ENCODE data around the gene PLXDC2. TPM values are rescaled to one million over a fixed set of nuclear protein-coding genes. Genes with fewer than 3 reads are reported as not detected.

PLXDC2 gene
- total and polyA plus RNA-seq, 2 experiments from 2014 or later: 39.9 to 52.2 TPM

DNA sequence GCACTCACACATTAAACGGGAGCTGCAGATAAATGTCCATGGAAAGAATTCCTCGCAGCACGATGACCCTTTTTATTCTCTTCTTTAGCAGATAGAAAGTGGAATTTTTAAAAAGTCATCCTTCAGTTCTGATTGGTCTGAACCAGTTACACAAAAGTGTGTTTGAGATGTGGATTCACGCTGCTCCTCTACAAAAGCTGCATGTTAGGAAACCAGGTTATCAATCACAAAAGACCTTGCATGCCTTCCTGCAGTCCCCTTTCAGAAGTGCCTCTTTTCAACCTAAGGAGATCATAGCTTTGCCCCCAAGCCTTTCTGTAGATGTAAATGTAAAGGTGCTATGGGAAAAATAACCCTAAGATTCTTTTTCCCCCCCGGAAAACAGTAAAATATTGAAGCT, 299.7 kb downstream of the PLXDC2 start:
- TF ChIP-seq, protein P1, sequence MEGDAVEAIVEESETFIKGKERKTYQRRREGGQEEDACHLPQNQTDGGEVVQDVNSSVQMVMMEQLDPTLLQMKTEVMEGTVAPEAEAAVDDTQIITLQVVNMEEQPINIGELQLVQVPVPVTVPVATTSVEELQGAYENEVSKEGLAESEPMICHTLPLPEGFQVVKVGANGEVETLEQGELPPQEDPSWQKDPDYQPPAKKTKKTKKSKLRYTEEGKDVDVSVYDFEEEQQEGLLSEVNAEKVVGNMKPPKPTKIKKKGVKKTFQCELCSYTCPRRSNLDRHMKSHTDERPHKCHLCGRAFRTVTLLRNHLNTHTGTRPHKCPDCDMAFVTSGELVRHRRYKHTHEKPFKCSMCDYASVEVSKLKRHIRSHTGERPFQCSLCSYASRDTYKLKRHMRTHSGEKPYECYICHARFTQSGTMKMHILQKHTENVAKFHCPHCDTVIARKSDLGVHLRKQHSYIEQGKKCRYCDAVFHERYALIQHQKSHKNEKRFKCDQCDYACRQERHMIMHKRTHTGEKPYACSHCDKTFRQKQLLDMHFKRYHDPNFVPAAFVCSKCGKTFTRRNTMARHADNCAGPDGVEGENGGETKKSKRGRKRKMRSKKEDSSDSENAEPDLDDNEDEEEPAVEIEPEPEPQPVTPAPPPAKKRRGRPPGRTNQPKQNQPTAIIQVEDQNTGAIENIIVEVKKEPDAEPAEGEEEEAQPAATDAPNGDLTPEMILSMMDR (IDR thresholded peaks at IDR 0.05; ENCODE audit: poor library complexity): no peak
- no peak for TF ChIP-seq EZH2phosphoT487 (IDR thresholded peaks at IDR 0.05; ENCODE audit: low read depth, severe bottlenecking, unreplicated experiment)
- no peak for TF ChIP-seq EZH2 (IDR thresholded peaks at IDR 0.05; ENCODE audit: borderline replicate concordance)
- H3K4me2 ChIP-seq: no peak overlapping the region

DNA sequence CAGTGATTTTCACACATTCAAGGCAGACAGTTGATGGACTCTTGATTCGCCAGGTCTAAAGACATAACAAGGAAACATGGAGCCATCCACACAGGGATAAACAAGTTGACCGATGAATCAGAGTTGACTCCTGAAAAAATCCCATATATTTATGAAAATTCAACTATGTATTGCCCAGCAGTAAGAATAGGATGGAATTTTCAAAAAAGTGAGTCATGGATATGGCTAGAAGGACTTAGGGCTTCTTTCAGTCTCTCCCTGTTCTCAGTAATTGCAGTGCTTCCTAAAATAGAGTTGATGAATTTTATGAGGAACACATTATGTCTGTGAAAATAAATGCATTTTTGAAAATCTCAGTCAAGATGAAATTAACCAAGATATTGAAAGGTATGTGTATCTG, 301.2 kb downstream of the PLXDC2 start:
- H3K79me2 ChIP-seq: no peaks in the 10 kb centered on the region
- no peaks in the 10 kb centered on the region for H3K9me2 ChIP-seq (replicated peaks; ENCODE audit: insufficient read depth)
- no peak for DNase-seq (ENCODE audit: low spot score)
- H3K4me2 ChIP-seq: no peak overlapping the region
- no peaks in the 10 kb centered on the region for H3K27me3 ChIP-seq
- no peak overlapping the region for H3K27ac ChIP-seq
- no peak overlapping the region for H3K4me3 ChIP-seq
- H2AFZ ChIP-seq: no peak overlapping the region
- TF ChIP-seq, protein P1 (IDR thresholded peaks at IDR 0.05; ENCODE audit: poor library complexity): no peak
- no peak for TF ChIP-seq EZH2 (IDR thresholded peaks at IDR 0.05; ENCODE audit: borderline replicate concordance)
- no peak for TF ChIP-seq EZH2phosphoT487 (IDR thresholded peaks at IDR 0.05; ENCODE audit: low read depth, severe bottlenecking, unreplicated experiment)
- no peaks in the 10 kb centered on the region for H4K20me1 ChIP-seq (ENCODE audit: insufficient read depth, poor library complexity, severe bottlenecking)
- no peaks in the 10 kb centered on the region for H3K4me1 ChIP-seq (ENCODE audit: insufficient read depth)
- no peaks in the 10 kb centered on the region for H3K9me3 ChIP-seq (ENCODE audit: low read depth)
- no peaks in the 10 kb centered on the region for H3K36me3 ChIP-seq (replicated peaks; ENCODE audit: insufficient read depth, low read depth)
- 96% methylated on average over 2 of the region's 2 CpGs for WGBS (ENCODE audit: low lambda C conversion rate, missing lambda C conversion rate)

More for the DNA sequence above, 299.7 kb downstream of the PLXDC2 start:
- no peaks in the 10 kb centered on the region for H3K9me3 ChIP-seq (ENCODE audit: low read depth)
- no peaks in the 10 kb centered on the region for H3K36me3 ChIP-seq (replicated peaks; ENCODE audit: insufficient read depth, low read depth)
- no peak overlapping the region for H3K4me3 ChIP-seq
- H2AFZ ChIP-seq: no peak overlapping the region
- H4K20me1 ChIP-seq (ENCODE audit: insufficient read depth, poor library complexity, severe bottlenecking): no peaks in the 10 kb centered on the region
- no peaks in the 10 kb centered on the region for H3K27me3 ChIP-seq
- WGBS (ENCODE audit: low lambda C conversion rate, missing lambda C conversion rate): 66% methylated on average over 5 of the region's 5 CpGs
- no peaks in the 10 kb centered on the region for H3K9me2 ChIP-seq (replicated peaks; ENCODE audit: insufficient read depth)
- no peak overlapping the region for H3K27ac ChIP-seq
- H3K4me1 ChIP-seq (ENCODE audit: insufficient read depth): no peaks in the 10 kb centered on the region
- no peaks in the 10 kb centered on the region for H3K79me2 ChIP-seq
- DNase-seq (ENCODE audit: low spot score): no peak

DNA sequence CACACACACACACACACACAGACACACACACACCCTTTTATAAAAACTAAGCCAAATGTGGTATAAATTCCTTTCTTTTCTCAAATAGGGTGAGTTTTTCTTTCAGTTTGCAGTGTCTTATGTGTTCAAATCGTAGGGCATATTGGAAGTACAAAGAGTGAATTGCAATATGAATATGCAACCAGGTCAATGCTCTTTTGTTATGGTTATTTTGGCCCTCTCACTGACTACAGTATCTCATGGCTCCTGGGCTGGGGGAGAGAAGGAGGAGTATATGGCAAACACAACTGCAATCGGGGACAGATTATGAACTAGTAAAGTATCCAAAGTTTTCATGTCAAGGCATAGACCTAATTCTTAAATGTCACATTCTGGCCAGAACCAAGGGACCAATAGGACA, 301.9 kb downstream of the PLXDC2 start:
- 58% methylated on average over 2 of the region's 2 CpGs for WGBS (ENCODE audit: low lambda C conversion rate, missing lambda C conversion rate)

More for the DNA sequence above, 301.9 kb downstream of the PLXDC2 start:
- Histone ChIP-seq H3K9me2 (replicated peaks; ENCODE audit: insufficient read depth) (no peaks in the 10 kb centered on the region), H2AFZ (no peak overlapping the region), H3K27me3 (no peaks in the 10 kb centered on the region), H3K4me1 (ENCODE audit: insufficient read depth) (no peaks in the 10 kb centered on the region), H4K20me1 (ENCODE audit: insufficient read depth, poor library complexity, severe bottlenecking) (no peaks in the 10 kb centered on the region), H3K27ac (no peak overlapping the region), H3K79me2 (no peaks in the 10 kb centered on the region), H3K4me2 (no peak overlapping the region), H3K9me3 (ENCODE audit: low read depth) (no peaks in the 10 kb centered on the region), H3K4me3 (no peak overlapping the region), H3K36me3 (replicated peaks; ENCODE audit: insufficient read depth, low read depth) (no peaks in the 10 kb centered on the region)
- no peak for TF ChIP-seq EZH2 (IDR thresholded peaks at IDR 0.05; ENCODE audit: borderline replicate concordance)
- no peak for TF ChIP-seq EZH2phosphoT487 (IDR thresholded peaks at IDR 0.05; ENCODE audit: low read depth, severe bottlenecking, unreplicated experiment)
- TF ChIP-seq, protein P1 (IDR thresholded peaks at IDR 0.05; ENCODE audit: poor library complexity): no peak
- no peak for DNase-seq (ENCODE audit: low spot score)

Data from hepatocyte (in vitro differentiated cells).